ENCODE measurements around the gene GAK.

GAK gene

GRCh38 chr4:851701-852430 is 80.2 kb downstream of the GAK start:
- no peak overlapping the region for H3K9ac ChIP-seq (ENCODE audit: low read length)
- H3K9me3 ChIP-seq (ENCODE audit: insufficient read depth, low read length) = peaks cover 10% of the 10 kb centered on the region; the same call in 1 of the 2 replicates
- no peaks in the 10 kb centered on the region for H3K79me2 ChIP-seq (ENCODE audit: insufficient read depth, low read length)
- H3K36me3 ChIP-seq (ENCODE audit: low read length) = no peaks in the 10 kb centered on the region
- no peaks in the 10 kb centered on the region for H4K20me1 ChIP-seq (ENCODE audit: low read depth, low read length)
- no peak overlapping the region for H3K4me2 ChIP-seq (ENCODE audit: low read depth, low read length, poor library complexity, severe bottlenecking)
- no peak overlapping the region for H2AFZ ChIP-seq (ENCODE audit: low read depth, low read length, severe bottlenecking)
- no peak overlapping the region for H3K27ac ChIP-seq (ENCODE audit: low read depth, low read length)
- H3K9me2 ChIP-seq (replicated peaks; ENCODE audit: insufficient read depth, low read length) = no peaks in the 10 kb centered on the region
- H3F3A ChIP-seq (ENCODE audit: insufficient read depth) = peaks cover 11% of the 10 kb centered on the region
- H3K27me3 ChIP-seq (ENCODE audit: low read length) = no peaks in the 10 kb centered on the region
- no peak overlapping the region for H3K4me3 ChIP-seq (ENCODE audit: insufficient read depth, low read length, poor library complexity, severe bottlenecking)
- no peak for TF ChIP-seq EZH2phosphoT487 (conservative IDR thresholded peaks at IDR 0.05; ENCODE audit: low read length)
- TF ChIP-seq CTCF (IDR thresholded peaks at IDR 0.05; ENCODE audit: insufficient read depth, low read length, poor library complexity, severe bottlenecking) = no peak

DNA sequence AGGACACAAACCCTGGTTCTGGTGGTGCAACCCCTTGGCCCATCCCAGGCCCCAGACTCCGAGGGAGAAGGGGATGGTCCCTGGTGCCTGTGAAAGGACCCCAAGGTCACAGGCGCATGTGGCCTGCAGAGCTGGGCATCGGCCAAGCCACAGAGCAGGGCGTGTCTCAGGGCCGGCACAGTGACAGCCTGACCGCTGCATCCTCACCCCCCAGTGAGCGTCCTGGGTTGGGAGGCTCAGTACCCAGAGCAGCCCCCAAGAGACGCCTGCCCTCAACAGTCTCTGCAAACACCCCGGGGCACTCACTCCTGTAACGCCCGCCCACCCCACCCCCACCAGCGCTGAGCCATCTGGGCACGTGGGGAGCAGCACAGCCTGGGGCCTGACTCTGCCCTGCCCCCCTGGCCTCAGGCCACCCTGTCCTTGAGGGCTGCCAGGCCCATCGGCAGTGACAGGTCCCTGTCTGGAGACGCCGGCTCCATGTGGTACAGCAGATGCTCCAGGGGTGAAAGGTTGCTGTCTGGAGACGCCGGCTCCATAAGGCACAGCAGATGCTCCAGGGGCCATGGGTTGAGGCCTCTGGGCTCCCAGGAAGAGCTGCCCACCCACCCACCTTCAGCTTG is 81.7 kb downstream of the GAK start:
- no peaks in the 10 kb centered on the region for H3K27me3 ChIP-seq (ENCODE audit: low read length)
- H3K4me2 ChIP-seq (ENCODE audit: low read depth, low read length, poor library complexity, severe bottlenecking) = no peak overlapping the region
- H3K9me2 ChIP-seq (replicated peaks; ENCODE audit: insufficient read depth, low read length) = no peaks in the 10 kb centered on the region
- H3F3A ChIP-seq (ENCODE audit: insufficient read depth) = no peaks in the 10 kb centered on the region
- no peak overlapping the region for H3K9ac ChIP-seq (ENCODE audit: low read length)
- TF ChIP-seq CTCF (IDR thresholded peaks at IDR 0.05; ENCODE audit: insufficient read depth, low read length, poor library complexity, severe bottlenecking) (no peak), EZH2phosphoT487 (conservative IDR thresholded peaks at IDR 0.05; ENCODE audit: low read length) (no peak)
- no peak overlapping the region for H3K27ac ChIP-seq (ENCODE audit: low read depth, low read length)
- H4K20me1 ChIP-seq (ENCODE audit: low read depth, low read length) = no peaks in the 10 kb centered on the region
- H3K4me3 ChIP-seq (ENCODE audit: insufficient read depth, low read length, poor library complexity, severe bottlenecking) = no peak overlapping the region
- no peak overlapping the region for H2AFZ ChIP-seq (ENCODE audit: low read depth, low read length, severe bottlenecking)
- no peaks in the 10 kb centered on the region for H3K36me3 ChIP-seq (ENCODE audit: low read length)
- H3K79me2 ChIP-seq (ENCODE audit: insufficient read depth, low read length) = no peaks in the 10 kb centered on the region
- no peaks in the 10 kb centered on the region for H3K9me3 ChIP-seq (ENCODE audit: insufficient read depth, low read length)

DNA sequence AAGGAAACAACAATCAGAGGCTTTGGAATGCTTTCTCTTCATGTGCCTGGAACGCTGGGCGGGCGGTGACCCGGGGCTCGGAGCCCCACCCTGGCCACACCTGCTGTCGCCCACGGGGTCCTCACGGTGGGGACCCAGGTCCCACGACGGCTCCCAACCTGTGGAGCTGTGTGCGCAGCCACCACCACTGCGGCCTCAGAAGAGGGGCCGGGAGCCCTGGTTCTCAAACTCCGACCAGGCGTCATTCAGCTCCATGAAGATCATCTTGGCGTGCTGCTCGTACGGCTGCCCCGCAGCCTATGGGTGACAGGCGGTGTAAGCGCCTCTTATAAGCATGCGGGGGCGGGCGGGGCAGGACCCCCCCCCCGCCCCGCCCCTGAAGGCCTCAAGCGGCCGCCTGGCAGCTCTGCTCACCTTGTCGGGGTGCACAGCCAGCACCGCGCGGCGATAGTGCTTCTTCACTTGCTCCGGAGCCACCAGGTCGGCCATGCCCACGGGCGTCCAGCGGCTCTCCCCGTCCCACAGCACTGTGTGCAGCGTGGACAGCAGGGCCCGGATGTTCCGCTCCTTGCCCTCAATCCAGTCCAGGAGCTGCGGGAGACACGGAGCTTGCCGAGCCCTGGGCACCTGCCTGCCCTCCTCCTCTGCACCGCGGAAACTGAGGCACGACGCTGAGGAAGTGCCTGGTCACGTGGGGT is 82.5 kb downstream of the GAK start:
- H3F3A ChIP-seq (ENCODE audit: insufficient read depth) = no peaks in the 10 kb centered on the region
- no peaks in the 10 kb centered on the region for H3K36me3 ChIP-seq (ENCODE audit: low read length)
- H3K4me3 ChIP-seq (ENCODE audit: insufficient read depth, low read length, poor library complexity, severe bottlenecking) = no peak overlapping the region
- TF ChIP-seq EZH2phosphoT487 (conservative IDR thresholded peaks at IDR 0.05; ENCODE audit: low read length) (no peak), CTCF (IDR thresholded peaks at IDR 0.05; ENCODE audit: insufficient read depth, low read length, poor library complexity, severe bottlenecking) (no peak)
- H2AFZ ChIP-seq (ENCODE audit: low read depth, low read length, severe bottlenecking) = no peak overlapping the region
- no peaks in the 10 kb centered on the region for H4K20me1 ChIP-seq (ENCODE audit: low read depth, low read length)
- H3K9ac ChIP-seq (ENCODE audit: low read length) = no peak overlapping the region
- no peak overlapping the region for H3K4me2 ChIP-seq (ENCODE audit: low read depth, low read length, poor library complexity, severe bottlenecking)
- no peaks in the 10 kb centered on the region for H3K9me2 ChIP-seq (replicated peaks; ENCODE audit: insufficient read depth, low read length)
- no peaks in the 10 kb centered on the region for H3K79me2 ChIP-seq (ENCODE audit: insufficient read depth, low read length)
- no peaks in the 10 kb centered on the region for H3K27me3 ChIP-seq (ENCODE audit: low read length)
- no peak overlapping the region for H3K27ac ChIP-seq (ENCODE audit: low read depth, low read length)
- H3K9me3 ChIP-seq (ENCODE audit: insufficient read depth, low read length) = no peaks in the 10 kb centered on the region

Data from SU-DHL-6 (cell line).